Common myeloid progenitor, CD34-positive (primary cell): ENCODE measurements around the gene STN1.

ENCODE experiments used
- CTCF ChIA-PET: fragments of 350-600 bp; sonication (Branson Sonifier 250); formaldehyde crosslinking; loops from one replicate; lab custom pipeline; 2021; ENCODE audit warnings: antibody characterized with exemption; lab: Charles Lee
- POLR2A ChIA-PET: fragments of 350-600 bp; sonication (Branson Sonifier 250); formaldehyde crosslinking; loops from one replicate; lab custom pipeline; 2021; ENCODE audit warnings: antibody characterized with exemption; lab: Charles Lee
- DNase-seq, 3 donors: peaks; one replicate each; pipeline versions ENCODE4 v3.0.0 to v3.0.0-alpha.2; 2013
- H3K27ac ChIP-seq, 2 experiments: 1 replicate in 1 of 2; 2 replicates in 1 of 2; pipeline ENCODE4 v1.7.0; 2013; ENCODE audit warnings: inconsistent platforms in 2 of 2, low read length in 2 of 2, mild to moderate bottlenecking in 2 of 2, low read depth in 1 of 2, moderate library complexity in 1 of 2; ENCODE audit not compliant: severe bottlenecking in 2 of 2, insufficient read depth in 1 of 2, poor library complexity in 1 of 2
- H3K27me3 ChIP-seq, 5 experiments: replicated peaks in 2 of 5; 1 replicate in 3 of 5; 2 replicates in 2 of 5; pipeline versions ENCODE4 v1.6.1 to v1.7.0; 2013; ENCODE audit warnings: low read length in 4 of 5, mild to moderate bottlenecking in 2 of 5, moderate library complexity in 2 of 5, inconsistent platforms in 1 of 5; ENCODE audit not compliant: insufficient read depth in 5 of 5, control insufficient read depth in 4 of 5
- H3K36me3 ChIP-seq, 4 experiments: 1 replicate in 2 of 4; 2 replicates in 2 of 4; pipeline versions ENCODE4 v1.6.1 to v1.7.0; 2013; ENCODE audit warnings: low read length in 3 of 4, control low read depth in 1 of 4, mild to moderate bottlenecking in 1 of 4; ENCODE audit not compliant: control insufficient read depth in 4 of 4, insufficient read depth in 4 of 4
- H3K4me1 ChIP-seq, 4 experiments: 1 replicate in 3 of 4; 2 replicates in 1 of 4; pipeline versions ENCODE4 v1.6.1 to v1.7.1; 2013; ENCODE audit warnings: low read length in 3 of 4, mild to moderate bottlenecking in 3 of 4, control low read depth in 1 of 4, inconsistent platforms in 1 of 4, moderate library complexity in 1 of 4; ENCODE audit not compliant: control insufficient read depth in 4 of 4, insufficient read depth in 4 of 4; ENCODE audit errors: control extremely low read depth in 1 of 4
- H3K4me3 ChIP-seq, 7 experiments: 1 replicate in 4 of 7; 2 replicates in 3 of 7; pipeline versions ENCODE4 v1.5.1 to v1.7.0; 2013; ENCODE audit warnings: mild to moderate bottlenecking in 7 of 7, low read length in 6 of 7, moderate library complexity in 6 of 7, inconsistent platforms in 2 of 7, low read depth in 2 of 7, control low read depth in 1 of 7; ENCODE audit not compliant: insufficient read depth in 4 of 7, control insufficient read depth in 1 of 7; ENCODE audit errors: extremely low read depth in 1 of 7
- H3K9me3 ChIP-seq, 5 experiments: 1 replicate in 4 of 5; 2 replicates in 1 of 5; pipeline versions ENCODE4 v1.6.1 to v1.7.1; 2013; ENCODE audit warnings: low read length in 4 of 5, mild to moderate bottlenecking in 2 of 5, inconsistent platforms in 1 of 5, low read depth in 1 of 5, moderate library complexity in 1 of 5; ENCODE audit not compliant: control insufficient read depth in 4 of 5, insufficient read depth in 2 of 5; ENCODE audit errors: control extremely low read depth in 1 of 5
- WGBS: methylation state at CpG from one replicate; pipeline ENCODE4 v1.1.5; 2013; ENCODE audit not compliant: insufficient coverage; 5-methylcytosine and 5-hydroxymethylcytosine counted together

The STN1 gene

GRCh38 chr10:103876155-103876554, 41.8 kb downstream of the STN1 start:
- H3K27ac ChIP-seq: no peak overlapping the region
- 94% methylated on average over 4 of the region's 5 CpGs for WGBS
- no peak for DNase-seq
- no peaks in the 10 kb centered on the region for H3K4me1 ChIP-seq
- H3K27me3 ChIP-seq: no peaks in the 10 kb centered on the region
- peaks cover 4 to 53% (median 23%) of the 10 kb centered on the region in 4 experiments for H3K36me3 ChIP-seq
- no peaks in the 10 kb centered on the region for H3K9me3 ChIP-seq
- no peak overlapping the region for H3K4me3 ChIP-seq
- CTCF ChIA-PET: interaction anchor here (1.0 to 3.9 kb wide), 3 partner anchors 14 to 163 kb away, joined by 3 to 13 read pairs (median 5); no protein-coding TSS in a partner anchor
- POLR2A ChIA-PET: no interaction called here

DNA sequence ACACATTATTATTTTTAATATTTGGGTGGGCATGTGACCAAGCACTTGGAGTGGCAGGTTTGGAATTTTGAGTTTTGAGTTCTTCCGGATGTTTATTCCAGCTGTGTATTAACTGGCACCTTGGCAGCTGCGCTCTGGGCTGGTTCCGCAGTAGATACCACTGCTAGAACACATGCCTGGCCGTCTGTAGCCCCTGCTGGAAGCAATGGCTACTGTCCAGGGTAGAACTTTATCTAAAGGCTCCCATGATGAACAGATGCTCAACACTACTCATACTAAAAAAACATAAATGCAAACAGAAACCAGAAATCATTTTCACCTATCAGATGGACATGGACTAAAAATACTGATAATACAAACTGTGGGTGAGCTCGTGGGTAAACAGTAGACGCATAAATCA, 43.3 kb downstream of the STN1 start:
- H3K36me3 ChIP-seq: peaks cover 0 to 39% (median 16%) of the 10 kb centered on the region in 4 experiments
- ChIA-PET POLR2A (no interaction called here), CTCF (interaction anchor here (0.8 to 3.9 kb wide), 9 partner anchors 10 to 208 kb away, joined by 3 to 13 read pairs (median 3); no protein-coding TSS in a partner anchor)
- H3K4me1 ChIP-seq: no peaks in the 10 kb centered on the region
- no peak for DNase-seq
- 92% methylated on average over 5 of the region's 6 CpGs for WGBS
- no peaks in the 10 kb centered on the region for H3K27me3 ChIP-seq
- H3K4me3 ChIP-seq: no peak overlapping the region
- no peaks in the 10 kb centered on the region for H3K9me3 ChIP-seq
- H3K27ac ChIP-seq: no peak overlapping the region

DNA sequence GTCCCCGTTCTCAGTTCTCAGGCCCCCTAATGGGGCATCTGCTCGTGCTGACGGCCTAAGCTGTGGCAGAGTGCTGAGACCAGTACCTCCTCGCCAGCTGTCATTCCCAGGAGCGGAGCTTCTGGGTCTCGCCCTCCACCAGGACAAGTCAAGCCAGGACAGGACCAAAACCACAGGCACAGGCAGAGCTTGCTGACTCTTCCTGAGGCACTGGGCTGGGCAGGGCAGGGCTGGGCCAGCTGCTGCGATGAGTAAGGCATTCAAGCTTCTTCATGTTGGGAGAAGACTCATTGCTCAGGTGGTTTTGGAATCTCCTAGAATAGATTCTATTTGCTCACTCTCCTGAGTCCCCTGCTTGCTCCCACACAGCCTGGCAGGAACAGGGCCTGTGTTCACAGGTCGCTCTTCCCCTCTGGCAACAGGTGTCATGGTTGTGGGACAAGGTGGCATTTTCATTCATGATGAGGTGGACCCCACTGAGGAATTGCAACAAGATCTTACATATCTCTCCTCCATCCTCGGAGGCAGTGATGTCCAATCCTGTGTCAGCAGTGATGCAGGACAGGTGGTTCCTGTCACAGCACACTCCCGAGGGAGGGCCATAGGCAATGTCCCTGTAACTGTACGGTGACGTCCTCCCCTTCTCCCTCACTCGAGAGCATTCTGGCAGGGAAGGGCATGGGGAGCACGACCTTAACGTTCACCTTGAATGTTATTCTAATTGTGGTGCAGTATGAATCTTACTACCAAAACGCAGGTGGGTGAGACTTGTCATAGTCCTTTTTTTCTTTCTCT, 45.6 kb downstream of the STN1 start:
- Histone ChIP-seq H3K4me3 (no peak overlapping the region), H3K4me1 (no peaks in the 10 kb centered on the region), H3K9me3 (no peaks in the 10 kb centered on the region), H3K27me3 (no peaks in the 10 kb centered on the region), H3K36me3 (peaks cover 0 to 16% (median 5%) of the 10 kb centered on the region in 4 experiments), H3K27ac (no peak overlapping the region)
- DNase-seq: no peak
- ChIA-PET POLR2A (no interaction called here), CTCF (interaction anchor here (0.8 to 3.9 kb wide), 3 partner anchors 11 to 186 kb away, joined by 3 to 13 read pairs (median 3); no protein-coding TSS in a partner anchor)
- WGBS: 97% methylated on average over 14 of the region's 16 CpGs

DNA sequence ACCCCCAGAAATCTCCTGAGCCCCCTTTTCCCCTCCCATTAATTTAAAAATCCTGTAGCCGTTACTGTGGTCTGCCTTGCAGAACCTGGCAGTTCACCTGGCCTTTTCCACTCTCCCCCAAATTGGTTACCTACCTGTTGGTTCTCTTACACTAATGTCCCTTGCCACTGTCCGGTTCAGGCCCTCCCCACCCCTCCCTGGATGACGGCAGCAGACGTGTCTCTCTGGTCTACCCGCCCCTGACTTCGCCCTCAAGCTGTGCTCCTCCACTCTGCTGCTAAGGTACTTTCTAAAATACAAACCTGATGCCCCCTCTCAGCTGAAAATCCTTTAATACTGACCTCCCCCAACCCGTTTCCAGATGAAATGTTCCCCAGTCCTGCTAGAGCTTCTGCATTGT, 47.0 kb downstream of the STN1 start:
- peaks cover 0 to 16% (median 5%) of the 10 kb centered on the region in 4 experiments for H3K36me3 ChIP-seq
- H3K27ac ChIP-seq: no peak overlapping the region
- no peaks in the 10 kb centered on the region for H3K27me3 ChIP-seq
- WGBS: 98% methylated on average over 6 of the region's 7 CpGs
- CTCF ChIA-PET: no interaction called here
- no peaks in the 10 kb centered on the region for H3K4me1 ChIP-seq
- no peak overlapping the region for H3K4me3 ChIP-seq
- no peak for DNase-seq
- POLR2A ChIA-PET: no interaction called here
- peaks cover 0 to 5% (median 0%) of the 10 kb centered on the region in 5 experiments for H3K9me3 ChIP-seq

- Histone ChIP-seq H3K4me1 (no peaks in the 10 kb centered on the region), H3K4me3 (no peak overlapping the region), H3K27me3 (no peaks in the 10 kb centered on the region), H3K27ac (no peak overlapping the region), H3K9me3 (peaks cover 0 to 8% (median 4%) of the 10 kb centered on the region in 5 experiments), H3K36me3 (peaks cover 0 to 16% (median 5%) of the 10 kb centered on the region in 4 experiments)
- DNase-seq: no peak
- POLR2A ChIA-PET: no interaction called here
- 96% methylated on average over 6 of the region's 8 CpGs for WGBS
- CTCF ChIA-PET: no interaction called here
These were observed 47.5 kb downstream of the STN1 start for GRCh38 chr10:103870516-103870915.

- Histone ChIP-seq H3K4me1 (no peaks in the 10 kb centered on the region), H3K27me3 (no peaks in the 10 kb centered on the region), H3K9me3 (peaks cover 4 to 16% (median 6%) of the 10 kb centered on the region in 5 experiments), H3K27ac (no peak overlapping the region), H3K4me3 (no peak overlapping the region), H3K36me3 (peaks cover 0 to 16% (median 5%) of the 10 kb centered on the region in 4 experiments)
- CTCF ChIA-PET: interaction anchor here (0.8 to 3.1 kb wide), 4 partner anchors 11 to 158 kb away, joined by 3 to 20 read pairs (median 6); no protein-coding TSS in a partner anchor
- WGBS: 93% methylated on average over 4 of the region's 4 CpGs
- POLR2A ChIA-PET: no interaction called here
- DNase-seq: no peak
These were observed 48.6 kb downstream of the STN1 start for GRCh38 chr10:103869336-103869735.

- ChIA-PET CTCF (interaction anchor here (0.6 to 3.1 kb wide), 5 partner anchors 10 to 157 kb away, joined by 3 to 20 read pairs (median 5); no protein-coding TSS in a partner anchor), POLR2A (no interaction called here)
- peaks cover 0 to 13% (median 3%) of the 10 kb centered on the region in 4 experiments for H3K36me3 ChIP-seq
- H3K4me1 ChIP-seq: no peaks in the 10 kb centered on the region
- no peaks in the 10 kb centered on the region for H3K27me3 ChIP-seq
- no CpG with 5 or more reads among the region's 1 CpG for WGBS
- no peak overlapping the region for H3K4me3 ChIP-seq
- DNase-seq: no peak
- no peak overlapping the region for H3K27ac ChIP-seq
- peaks cover 4 to 16% (median 6%) of the 10 kb centered on the region in 5 experiments for H3K9me3 ChIP-seq
These were observed 49.8 kb downstream of the STN1 start for GRCh38 chr10:103868200-103868599.
